Lower leg skin (tissue), 3 donors: Measurements from ENCODE around the gene TLK2.
"Not testable (repeated sequence)": the region's sequence is repeated elsewhere in the genome, so short reads cannot be mapped to it uniquely, and the experiment has no call there.

Experiments used
- POLR2A ChIP-seq, 2 donors: fragments of 450-650 bp; IDR thresholded peaks; one replicate each; pipeline ENCODE4 v1.6.1; 2016 to 2017; ENCODE audit warnings: antibody characterized with exemption in 2 of 2, mild to moderate bottlenecking in 1 of 2, moderate library complexity in 1 of 2
- TF ChIP-seq, protein P1 (sequence below), 3 donors: fragments of 450-650 bp; IDR thresholded peaks; one replicate each; pipeline ENCODE4 v1.5.1; 2016; ENCODE audit warnings: antibody characterized with exemption in 3 of 3, mild to moderate bottlenecking in 3 of 3, moderate library complexity in 2 of 3

DNA sequence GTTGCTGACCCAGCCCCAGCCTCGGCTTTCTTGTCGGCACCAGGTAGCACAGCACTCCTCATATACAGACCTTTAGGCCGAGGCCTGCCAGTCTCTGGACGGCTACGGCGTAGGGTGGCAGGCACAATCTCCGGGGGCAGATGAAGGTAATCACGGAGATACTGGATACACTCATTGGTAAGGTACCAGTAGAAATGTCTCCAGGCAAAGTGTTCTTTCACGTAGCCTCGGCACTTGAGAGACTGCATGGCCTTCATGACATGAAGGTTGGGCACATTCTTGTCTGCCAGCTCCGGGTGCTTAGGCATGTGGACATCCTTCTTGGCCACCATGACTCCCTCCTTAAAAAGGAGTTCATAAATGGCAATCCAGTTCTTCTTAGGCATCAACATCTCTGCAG is 37.8 kb downstream of the TLK2 start:
- TF ChIP-seq, protein P1, sequence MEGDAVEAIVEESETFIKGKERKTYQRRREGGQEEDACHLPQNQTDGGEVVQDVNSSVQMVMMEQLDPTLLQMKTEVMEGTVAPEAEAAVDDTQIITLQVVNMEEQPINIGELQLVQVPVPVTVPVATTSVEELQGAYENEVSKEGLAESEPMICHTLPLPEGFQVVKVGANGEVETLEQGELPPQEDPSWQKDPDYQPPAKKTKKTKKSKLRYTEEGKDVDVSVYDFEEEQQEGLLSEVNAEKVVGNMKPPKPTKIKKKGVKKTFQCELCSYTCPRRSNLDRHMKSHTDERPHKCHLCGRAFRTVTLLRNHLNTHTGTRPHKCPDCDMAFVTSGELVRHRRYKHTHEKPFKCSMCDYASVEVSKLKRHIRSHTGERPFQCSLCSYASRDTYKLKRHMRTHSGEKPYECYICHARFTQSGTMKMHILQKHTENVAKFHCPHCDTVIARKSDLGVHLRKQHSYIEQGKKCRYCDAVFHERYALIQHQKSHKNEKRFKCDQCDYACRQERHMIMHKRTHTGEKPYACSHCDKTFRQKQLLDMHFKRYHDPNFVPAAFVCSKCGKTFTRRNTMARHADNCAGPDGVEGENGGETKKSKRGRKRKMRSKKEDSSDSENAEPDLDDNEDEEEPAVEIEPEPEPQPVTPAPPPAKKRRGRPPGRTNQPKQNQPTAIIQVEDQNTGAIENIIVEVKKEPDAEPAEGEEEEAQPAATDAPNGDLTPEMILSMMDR (IDR thresholded peaks at IDR 0.05), result not testable (repeated sequence)
- not testable (repeated sequence) for TF ChIP-seq POLR2A (IDR thresholded peaks at IDR 0.05)
